ENCODE results near the gene PPP2R5A.
"Not testable (repeated sequence)": the region's sequence is repeated elsewhere in the genome, so short reads cannot be mapped to it uniquely, and the experiment has no call there.

Gene PPP2R5A

GRCh38 chr1:212297338-212297737 lies 12.1 kb downstream of the PPP2R5A start:
- DNase-seq (ENCODE audit: low read depth in 2 of 2): no peak

GRCh38 chr1:212301580-212301979 lies 16.4 kb downstream of the PPP2R5A start:
- no peak for DNase-seq (ENCODE audit: low read depth in 2 of 2)

- no peak for DNase-seq (ENCODE audit: low read depth in 2 of 2)
Observed at GRCh38 chr1:212302745-212303383, 17.7 kb downstream of the PPP2R5A start.

GRCh38 chr1:212305342-212305741 lies 20.1 kb downstream of the PPP2R5A start:
- DNase-seq (ENCODE audit: low read depth in 2 of 2): no peak

GRCh38 chr1:212305984-212306452 lies 20.8 kb downstream of the PPP2R5A start:
- DNase-seq (ENCODE audit: low read depth in 2 of 2): not testable (repeated sequence)

GRCh38 chr1:212309967-212310366 lies 24.8 kb downstream of the PPP2R5A start:
- no peak for DNase-seq (ENCODE audit: low read depth in 2 of 2)

GRCh38 chr1:212310383-212310782 lies 25.2 kb downstream of the PPP2R5A start:
- no peak for DNase-seq (ENCODE audit: low read depth in 2 of 2)

- DNase-seq (ENCODE audit: low read depth in 2 of 2): no peak
Observed at GRCh38 chr1:212311836-212312497, 26.8 kb downstream of the PPP2R5A start.

- DNase-seq (ENCODE audit: low read depth in 2 of 2): no peak
Observed at GRCh38 chr1:212313616-212314015, 28.4 kb downstream of the PPP2R5A start.

GRCh38 chr1:212315184-212315583 lies 30.0 kb downstream of the PPP2R5A start:
- no peak for DNase-seq (ENCODE audit: low read depth in 2 of 2)

- no peak for DNase-seq (ENCODE audit: low read depth in 2 of 2)
Observed at GRCh38 chr1:212315907-212316306, 30.7 kb downstream of the PPP2R5A start.

- DNase-seq (ENCODE audit: low read depth in 2 of 2): no peak
Observed at GRCh38 chr1:212317916-212318315, 32.7 kb downstream of the PPP2R5A start.

GRCh38 chr1:212321031-212321430 lies 35.8 kb downstream of the PPP2R5A start:
- not testable (repeated sequence) for DNase-seq (ENCODE audit: low read depth in 2 of 2)

GRCh38 chr1:212323066-212323465 lies 37.9 kb downstream of the PPP2R5A start:
- no peak for DNase-seq (ENCODE audit: low read depth in 2 of 2)

- DNase-seq (ENCODE audit: low read depth in 2 of 2): no peak
Observed at GRCh38 chr1:212326541-212326940, 41.3 kb downstream of the PPP2R5A start.

- DNase-seq (ENCODE audit: low read depth in 2 of 2): no peak
Observed at GRCh38 chr1:212328248-212328647, 43.0 kb downstream of the PPP2R5A start.

- DNase-seq (ENCODE audit: low read depth in 2 of 2): no peak
Observed at GRCh38 chr1:212329105-212329504, 43.9 kb downstream of the PPP2R5A start.

GRCh38 chr1:212341090-212341489 lies 55.9 kb downstream of the PPP2R5A start:
- DNase-seq (ENCODE audit: low read depth in 2 of 2): no peak

- no peak for DNase-seq (ENCODE audit: low read depth in 2 of 2)
Observed at GRCh38 chr1:212344905-212345304, 59.7 kb downstream of the PPP2R5A start.

- DNase-seq (ENCODE audit: low read depth in 2 of 2): no peak
Observed at GRCh38 chr1:212346601-212347000, 61.4 kb downstream of the PPP2R5A start.

- no peak for DNase-seq (ENCODE audit: low read depth in 2 of 2)
Observed at GRCh38 chr1:212351588-212352362, 66.6 kb downstream of the PPP2R5A start.

- DNase-seq (ENCODE audit: low read depth in 2 of 2): no peak
Observed at GRCh38 chr1:212353181-212353580, 68.0 kb downstream of the PPP2R5A start.

GRCh38 chr1:212354464-212354863 lies 69.3 kb downstream of the PPP2R5A start:
- DNase-seq (ENCODE audit: low read depth in 2 of 2): no peak

Data from stimulated activated CD8-positive, alpha-beta memory T cell treated with anti-CD3 and anti-CD28 coated beads, Interleukin-7, amount 100 ng/mL, for 4 hours (primary cell).